LNCAP (cell line): ENCODE measurements around the gene AJAP1.

ENCODE experiments used
- TF ChIP-seq, protein P1 (sequence below): fragments of 450-650 bp; IDR thresholded peaks from 2 replicates; pipeline ENCODE4 v1.5.1; 2017; ENCODE audit warnings: mild to moderate bottlenecking

The AJAP1 gene

DNA sequence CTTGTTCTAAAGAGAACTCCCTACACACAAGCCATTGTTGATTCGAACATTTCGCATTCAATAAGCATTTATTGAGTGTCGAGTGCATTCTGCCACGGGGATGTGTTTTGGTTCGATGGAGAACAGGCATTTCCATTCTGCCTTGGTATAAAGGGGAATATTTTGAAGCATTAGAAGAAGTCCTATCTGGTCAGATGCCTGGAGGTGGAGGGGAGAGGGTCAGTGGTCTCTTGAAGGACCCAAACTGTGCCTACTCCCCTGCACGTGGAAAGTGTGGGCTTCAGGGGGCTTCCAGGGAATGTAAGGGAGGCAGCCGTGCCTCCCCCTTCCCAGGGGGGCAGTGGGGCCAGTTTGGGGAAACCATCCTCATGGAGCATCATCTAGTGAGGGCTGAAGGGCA lies 8.3 kb downstream of the AJAP1 start:
- TF ChIP-seq, protein P1, sequence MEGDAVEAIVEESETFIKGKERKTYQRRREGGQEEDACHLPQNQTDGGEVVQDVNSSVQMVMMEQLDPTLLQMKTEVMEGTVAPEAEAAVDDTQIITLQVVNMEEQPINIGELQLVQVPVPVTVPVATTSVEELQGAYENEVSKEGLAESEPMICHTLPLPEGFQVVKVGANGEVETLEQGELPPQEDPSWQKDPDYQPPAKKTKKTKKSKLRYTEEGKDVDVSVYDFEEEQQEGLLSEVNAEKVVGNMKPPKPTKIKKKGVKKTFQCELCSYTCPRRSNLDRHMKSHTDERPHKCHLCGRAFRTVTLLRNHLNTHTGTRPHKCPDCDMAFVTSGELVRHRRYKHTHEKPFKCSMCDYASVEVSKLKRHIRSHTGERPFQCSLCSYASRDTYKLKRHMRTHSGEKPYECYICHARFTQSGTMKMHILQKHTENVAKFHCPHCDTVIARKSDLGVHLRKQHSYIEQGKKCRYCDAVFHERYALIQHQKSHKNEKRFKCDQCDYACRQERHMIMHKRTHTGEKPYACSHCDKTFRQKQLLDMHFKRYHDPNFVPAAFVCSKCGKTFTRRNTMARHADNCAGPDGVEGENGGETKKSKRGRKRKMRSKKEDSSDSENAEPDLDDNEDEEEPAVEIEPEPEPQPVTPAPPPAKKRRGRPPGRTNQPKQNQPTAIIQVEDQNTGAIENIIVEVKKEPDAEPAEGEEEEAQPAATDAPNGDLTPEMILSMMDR = no peak

DNA sequence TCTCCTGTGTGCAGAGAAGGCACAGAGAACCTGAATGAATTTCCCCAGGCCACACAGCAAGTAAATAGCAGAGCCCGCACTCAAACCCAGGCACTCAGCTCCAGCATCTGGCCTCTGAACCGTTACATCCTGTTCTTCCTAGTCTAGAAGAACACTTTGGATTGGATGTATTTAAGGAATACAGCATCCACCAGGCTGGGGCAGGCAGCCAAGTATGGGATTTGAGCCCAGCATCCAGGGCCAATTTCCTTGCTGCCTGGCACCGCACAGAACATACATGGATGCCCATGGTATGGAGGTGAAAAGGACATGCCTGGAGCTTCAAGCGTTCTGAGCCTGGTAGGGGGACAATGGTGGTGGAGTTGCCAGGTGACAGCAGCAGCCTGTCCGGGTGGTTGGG lies 9.7 kb downstream of the AJAP1 start:
- TF ChIP-seq, protein P1 = no peak

DNA sequence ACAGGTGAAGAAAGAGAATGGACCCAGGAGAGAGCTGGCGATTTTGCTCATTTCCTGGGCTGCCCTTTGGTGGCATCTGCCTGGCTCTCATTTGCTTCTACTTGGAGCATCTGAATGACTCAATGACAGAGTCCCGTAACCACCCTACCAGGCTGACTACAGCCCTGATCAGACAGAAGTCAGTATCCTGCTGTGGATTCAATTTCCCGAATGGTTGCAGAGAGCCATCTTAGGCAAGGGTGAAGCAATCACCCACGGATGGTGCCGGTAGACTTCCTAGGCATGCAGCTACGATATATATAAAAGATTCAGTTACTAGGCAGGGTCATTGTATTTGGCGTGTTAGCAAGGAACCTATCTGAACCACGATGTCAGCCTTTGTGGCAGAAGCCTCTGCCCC lies 10.2 kb downstream of the AJAP1 start:
- TF ChIP-seq, protein P1 = no peak

DNA sequence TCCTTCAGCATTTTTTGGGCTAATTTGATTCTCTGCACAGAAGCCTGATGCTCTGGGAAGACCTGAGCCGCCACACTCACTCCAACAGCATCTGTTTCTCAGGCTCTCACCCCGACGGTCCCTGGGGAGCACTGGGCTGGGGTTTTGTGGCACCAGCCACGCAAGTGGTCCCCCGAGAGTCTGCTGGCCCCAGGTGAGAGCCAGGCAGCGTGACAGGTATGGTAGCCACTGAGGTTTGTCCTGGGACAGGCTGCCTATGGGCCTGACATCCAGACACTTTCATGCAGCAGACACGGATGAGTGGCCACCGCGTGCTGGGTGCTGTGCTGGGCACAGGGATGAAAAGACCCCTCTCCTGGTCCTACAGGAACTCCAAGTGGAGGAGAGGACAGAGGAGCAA lies 11.0 kb downstream of the AJAP1 start:
- TF ChIP-seq, protein P1 = no peak

DNA sequence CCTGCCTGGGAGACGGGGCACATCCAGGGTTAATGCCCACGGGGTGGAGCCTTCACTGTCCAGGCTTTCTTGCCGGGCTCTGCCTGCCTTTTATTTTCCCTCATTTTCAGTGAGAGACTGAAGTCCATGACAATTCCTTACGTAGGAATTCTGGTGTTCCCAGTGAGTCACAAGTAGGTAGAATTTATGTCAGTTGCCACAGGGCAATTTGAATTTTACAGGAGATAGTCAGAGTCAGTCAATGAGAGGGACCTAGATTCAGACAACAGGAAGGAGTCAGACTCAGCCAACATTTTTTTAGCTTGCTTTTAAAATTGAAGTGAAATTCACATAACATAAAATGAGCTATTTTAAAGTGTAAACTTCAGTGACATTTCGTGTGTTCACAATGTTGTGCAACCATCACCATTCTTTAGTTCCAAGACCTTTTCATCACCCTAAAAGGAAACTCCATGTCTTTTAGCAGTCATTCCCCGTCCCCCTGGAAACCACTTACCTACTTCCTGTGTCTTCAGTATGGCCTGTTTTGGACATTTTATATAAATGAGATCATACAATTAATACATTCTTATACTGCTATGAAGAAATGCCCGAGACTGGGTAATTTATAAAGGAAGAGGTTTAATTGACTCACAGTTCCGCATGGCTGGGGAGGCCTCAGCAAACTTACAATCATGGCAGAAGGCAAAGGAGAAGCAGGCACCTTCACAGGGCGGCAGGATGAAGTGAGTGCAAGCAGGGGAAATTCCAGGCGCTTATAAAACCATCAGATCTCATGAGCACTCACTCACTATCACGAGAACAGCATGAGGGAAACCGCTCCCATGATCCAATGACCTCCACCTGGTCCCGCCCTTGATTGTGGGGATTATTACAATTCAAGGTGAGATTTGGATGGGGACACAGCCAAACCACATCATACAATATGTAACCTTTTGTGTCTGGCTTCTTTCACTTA lies 14.6 kb downstream of the AJAP1 start:
- TF ChIP-seq, protein P1 = no peak

DNA sequence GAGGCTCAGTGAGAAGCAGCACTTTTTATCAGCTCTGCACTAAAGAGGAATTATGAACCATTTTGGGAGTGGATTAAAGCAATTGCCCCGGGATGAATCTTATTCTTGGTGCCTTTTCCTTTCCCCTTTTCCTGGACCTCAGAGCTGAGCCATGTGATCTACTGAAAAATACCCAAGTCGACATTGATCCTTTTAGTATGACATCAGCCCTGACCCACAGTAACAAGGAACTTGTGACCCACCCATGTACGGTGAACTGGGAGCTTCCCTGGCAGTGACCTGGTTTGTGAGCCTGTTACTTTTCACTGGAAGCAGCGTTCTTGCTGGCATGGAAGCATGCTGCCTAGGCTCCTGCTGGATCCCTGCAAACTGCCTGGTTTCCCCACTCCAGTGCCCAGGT lies 15.9 kb downstream of the AJAP1 start:
- TF ChIP-seq, protein P1 = no peak

DNA sequence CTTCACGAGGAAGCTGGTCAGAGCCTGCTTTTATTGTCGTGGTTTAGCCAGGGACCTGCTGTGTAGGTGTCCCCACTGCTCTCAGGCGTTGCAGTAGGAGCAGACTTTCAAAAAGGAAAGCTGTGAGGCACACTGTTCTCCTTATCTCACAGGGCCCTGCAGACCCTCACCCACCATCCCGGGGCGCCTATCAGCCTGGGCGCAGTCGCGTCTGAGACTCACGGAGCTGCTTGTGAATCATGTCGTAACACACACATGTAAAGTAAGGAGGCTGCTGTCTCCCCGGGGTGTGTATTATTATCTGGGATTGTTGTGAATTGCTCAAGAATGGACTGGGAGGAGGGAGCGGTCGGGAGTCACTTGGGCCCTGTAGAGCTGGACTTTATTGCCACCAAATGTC lies 17.4 kb downstream of the AJAP1 start:
- TF ChIP-seq, protein P1 = no peak
